Limb (tissue), 2 donors: ENCODE data around the gene CACHD1.

Experiments
- DNase-seq, 2 donors: peaks; one replicate each; pipeline ENCODE4 v3.0.0-alpha.2; 2016; ENCODE audit errors: extremely low spot score in 2 of 2

Gene CACHD1

DNA sequence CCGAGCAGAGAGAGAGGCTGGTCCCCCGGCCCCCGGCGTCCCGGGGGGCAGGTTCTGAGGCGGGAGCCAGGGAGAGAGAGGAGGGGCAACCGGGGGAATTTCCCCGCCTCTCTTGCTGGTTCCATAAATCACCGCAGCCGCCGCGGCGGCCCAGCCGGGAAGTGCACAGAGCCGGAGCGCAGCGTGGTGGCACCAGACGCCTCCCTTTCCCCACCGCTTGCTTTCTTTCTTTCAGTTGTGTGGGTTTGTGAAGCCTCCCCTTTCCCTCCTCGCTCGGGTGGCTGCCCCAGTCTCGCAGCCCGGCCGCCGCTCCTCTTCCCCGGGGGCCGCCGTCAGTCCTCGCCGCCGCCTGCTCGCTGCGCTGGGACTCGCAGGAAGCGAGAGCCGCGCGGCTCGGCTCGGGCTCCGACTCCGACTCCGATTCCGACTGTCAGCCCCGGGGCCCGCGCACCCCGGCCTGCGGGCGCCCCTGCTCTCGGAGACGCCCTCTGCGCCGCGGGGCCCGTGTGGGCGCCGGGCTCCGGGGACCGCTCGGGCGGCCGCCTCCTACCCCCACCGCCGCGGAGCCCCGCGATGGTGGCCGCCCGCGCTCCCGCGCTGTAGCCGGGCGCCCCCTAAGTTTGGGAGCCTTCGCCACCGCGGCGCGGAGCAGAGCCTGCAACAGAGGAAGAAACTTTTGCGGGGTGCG, at the start of gene CACHD1:
Gene CACHD1 (plus strand): TSS at position 153 of the 688 bp plus-strand sequence. CDS start 616 bp downstream, outside the sequence.
- peak; percentile 84 to 91 for DNase-seq

DNA sequence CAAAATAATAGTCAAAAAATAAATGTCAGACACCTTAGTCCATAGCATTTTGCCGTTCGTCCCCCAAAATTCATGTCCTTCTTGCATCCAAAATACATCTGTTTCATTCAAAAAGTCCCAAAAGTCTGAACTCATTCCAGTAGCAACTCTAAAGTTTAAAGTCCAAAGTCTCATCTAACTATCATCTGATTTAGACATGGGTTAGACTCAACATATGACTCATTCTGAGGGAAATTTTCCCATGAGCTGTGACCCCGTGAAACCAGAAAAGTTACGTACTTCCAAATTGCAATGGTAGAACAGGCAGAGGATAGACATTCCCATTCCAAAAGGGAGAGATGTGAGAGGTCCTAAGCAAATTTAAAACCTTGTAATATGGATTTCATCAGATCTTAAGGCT, 48.6 kb upstream of the CACHD1 start:
- DNase-seq, result no peak

DNA sequence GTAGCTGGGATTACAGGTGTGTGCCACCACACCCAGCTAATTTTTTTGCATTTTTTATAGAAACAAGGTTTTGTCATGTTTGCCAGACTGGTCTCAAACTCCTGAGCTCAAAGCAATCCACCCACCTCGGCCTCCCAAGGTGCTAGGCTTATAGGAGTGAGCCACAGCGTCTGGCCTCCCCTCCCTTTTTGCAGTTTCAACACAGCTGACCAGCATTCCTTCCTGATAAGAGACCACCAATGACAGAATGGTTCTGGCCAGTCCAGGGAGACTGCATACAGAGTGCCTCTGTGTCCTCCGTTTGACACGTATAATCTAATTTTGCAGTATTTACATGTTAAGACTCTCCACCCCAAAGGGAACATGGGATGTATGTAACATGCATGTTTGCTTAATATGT, 46.4 kb upstream of the CACHD1 start:
- DNase-seq, result no peak

GRCh38 chr1:64424412-64424811, 45.5 kb upstream of the CACHD1 start:
- DNase-seq, result no peak

GRCh38 chr1:64425521-64425920, 44.4 kb upstream of the CACHD1 start:
- DNase-seq, result no peak

DNA sequence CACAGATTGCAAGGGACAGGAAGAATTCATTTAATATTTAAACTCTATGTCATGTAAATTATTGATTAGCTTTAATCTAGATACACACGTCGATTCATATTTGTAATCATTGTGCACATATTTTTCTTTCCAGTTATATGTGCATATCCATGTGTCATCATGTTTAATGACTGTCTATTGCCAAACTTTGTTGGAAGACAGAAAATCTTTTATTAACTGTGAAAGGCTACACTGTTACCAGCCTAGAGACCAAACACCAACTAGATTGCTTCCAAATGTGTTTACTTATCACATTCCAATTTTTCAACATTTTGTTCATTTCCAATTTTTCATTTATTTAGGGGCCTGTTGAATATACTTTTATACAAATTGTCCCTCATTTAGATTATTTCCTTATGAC, 43.2 kb upstream of the CACHD1 start:
- DNase-seq, result no peak

GRCh38 chr1:64427879-64428278, 42.0 kb upstream of the CACHD1 start:
- DNase-seq, result no peak

DNA sequence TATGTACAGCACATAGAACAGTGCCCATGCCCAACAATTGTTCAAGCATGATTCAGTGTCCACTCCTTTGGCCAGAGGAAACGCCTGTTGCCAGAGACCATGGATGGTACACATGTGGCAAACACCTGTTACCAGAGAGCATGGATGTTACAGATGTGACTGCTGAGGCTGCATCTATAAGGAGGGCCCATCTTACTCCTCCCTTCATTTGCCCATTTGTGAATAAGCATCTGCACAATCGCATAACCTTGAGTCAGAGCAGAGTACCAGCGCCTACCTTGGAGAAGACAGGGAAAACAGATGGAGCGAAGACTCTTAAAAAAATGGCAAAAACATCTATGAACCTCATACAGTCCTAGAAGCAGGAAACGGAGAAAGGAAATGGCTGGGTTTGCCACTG, 36.6 kb upstream of the CACHD1 start:
- no peak for DNase-seq

GRCh38 chr1:64433747-64434146, 36.2 kb upstream of the CACHD1 start:
- DNase-seq, result no peak

DNA sequence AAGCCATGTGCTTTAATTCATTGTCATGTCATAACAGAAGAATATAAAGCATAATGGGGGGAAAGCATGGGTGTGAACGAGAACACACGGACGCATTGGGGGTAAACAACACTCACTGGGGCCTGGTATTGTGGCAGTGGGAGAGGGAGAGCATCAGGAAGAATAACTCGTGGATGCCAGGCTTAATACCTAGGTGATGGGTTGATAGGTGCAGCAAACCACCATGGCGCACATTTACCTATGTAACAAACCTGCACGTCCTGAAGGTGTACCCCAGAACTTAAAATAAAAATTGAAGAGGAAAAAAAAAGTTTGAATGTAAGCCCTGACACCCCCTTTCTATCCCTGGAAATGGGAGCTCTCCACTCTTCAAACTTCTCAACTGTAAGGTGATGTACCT, 34.9 kb upstream of the CACHD1 start:
- DNase-seq, result no peak

GRCh38 chr1:64437453-64437852, 32.5 kb upstream of the CACHD1 start:
- DNase-seq, result no peak

- DNase-seq, result no peak
Measured at GRCh38 chr1:64440183-64440826, 29.6 kb upstream of the CACHD1 start.

- DNase-seq, result no peak
Measured at GRCh38 chr1:64451440-64451839, 18.5 kb upstream of the CACHD1 start.

DNA sequence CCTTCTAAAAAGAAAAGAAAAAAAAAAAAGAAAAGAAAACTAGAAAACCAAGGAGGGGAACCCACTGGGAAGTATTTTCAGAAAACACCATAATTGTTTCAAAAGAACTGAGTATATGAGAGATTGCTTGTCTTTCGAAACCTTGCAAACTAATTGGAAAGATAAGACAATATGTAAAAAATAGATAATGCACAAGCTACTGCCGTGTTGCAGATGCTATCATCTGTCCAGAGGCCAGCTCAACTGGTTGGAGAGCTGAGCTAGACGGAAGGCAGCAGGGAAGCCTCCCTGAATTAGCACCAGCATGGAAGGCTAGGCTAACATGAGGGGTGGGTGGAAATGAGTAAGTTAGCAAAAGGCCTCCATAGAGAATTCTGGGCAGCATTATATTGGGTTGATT, 16.2 kb upstream of the CACHD1 start:
- DNase-seq, result no peak

GRCh38 chr1:64458915-64459314, 11.0 kb upstream of the CACHD1 start:
- no peak for DNase-seq

- DNase-seq, result no peak
Measured at GRCh38 chr1:64459743-64460142, 10.2 kb upstream of the CACHD1 start.

- DNase-seq, result no peak
Measured at GRCh38 chr1:64466033-64466432, 3.9 kb upstream of the CACHD1 start.

GRCh38 chr1:64469116-64469976, 583 bp upstream of the CACHD1 start:
- DNase-seq, result no peak

DNA sequence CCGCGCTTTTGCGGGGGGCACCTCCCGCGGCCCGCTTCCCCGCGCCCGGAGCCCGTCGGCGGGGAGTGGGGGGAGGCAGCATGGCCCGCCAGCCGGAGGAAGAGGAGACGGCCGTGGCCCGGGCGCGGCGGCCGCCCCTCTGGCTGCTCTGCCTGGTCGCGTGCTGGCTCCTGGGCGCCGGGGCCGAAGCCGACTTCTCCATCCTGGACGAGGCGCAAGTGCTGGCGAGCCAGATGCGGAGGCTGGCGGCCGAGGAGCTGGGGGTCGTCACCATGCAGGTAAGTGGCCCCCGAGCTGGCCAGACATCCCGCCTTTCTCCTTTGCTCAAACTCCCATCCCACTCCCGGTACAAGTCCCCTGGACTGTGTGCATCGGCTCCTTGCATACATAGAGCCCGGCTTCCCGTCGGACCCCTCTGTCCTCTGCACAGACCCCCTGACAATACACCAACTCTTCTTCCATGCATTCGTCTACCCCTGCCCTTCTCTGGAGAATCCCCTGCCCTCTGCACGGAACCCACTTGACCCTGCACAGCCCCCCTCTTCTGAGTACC, 812 bp downstream of the CACHD1 start:
- peak in 1 of 2 donors; percentile 71 for DNase-seq

GRCh38 chr1:64471218-64472039, 1.5 kb downstream of the CACHD1 start:
- peak in 1 of 2 donors; percentile 75 for DNase-seq

- DNase-seq, result no peak
Measured at GRCh38 chr1:64472040-64472376, 2.1 kb downstream of the CACHD1 start.
